NT2/D1 (cell line): ENCODE data around the gene ASB9.

ENCODE experiments used
- DNase-seq: peaks from one replicate; pipeline ENCODE4 v3.0.0-alpha.2; 2011; ENCODE audit warnings: low read depth, low spot score
- H3K27me3 ChIP-seq: 2 replicates; pipeline ENCODE4 v1.6.0; 2011; ENCODE audit warnings: mild to moderate bottlenecking; ENCODE audit not compliant: insufficient read length, insufficient read depth
- H3K36me3 ChIP-seq: 2 replicates; pipeline ENCODE4 v1.6.1; 2011; ENCODE audit warnings: mild to moderate bottlenecking, low read length, mixed read lengths; ENCODE audit not compliant: insufficient read depth, insufficient read length
- H3K4me1 ChIP-seq: 2 replicates; pipeline ENCODE4 v1.5.1; 2011; ENCODE audit not compliant: insufficient read depth, insufficient read length
- H3K4me3 ChIP-seq: 2 replicates; pipeline ENCODE4 v1.5.1; 2011; ENCODE audit warnings: low read depth; ENCODE audit not compliant: insufficient read length
- H3K9ac ChIP-seq: 2 replicates; pipeline ENCODE4 v1.6.0; 2011; ENCODE audit warnings: low read depth; ENCODE audit not compliant: insufficient read length
- H3K9me3 ChIP-seq: 2 replicates; pipeline ENCODE4 v1.5.1; 2011; ENCODE audit warnings: mild to moderate bottlenecking, low read length; ENCODE audit not compliant: insufficient read depth
- SUZ12 ChIP-seq: IDR thresholded peaks from 2 replicates; pipeline ENCODE4 v1.6.1; 2011; ENCODE audit not compliant: insufficient read length, insufficient read depth; ENCODE audit errors: extremely low read depth
- YY1 ChIP-seq: IDR thresholded peaks from 2 replicates; pipeline ENCODE4 v1.6.1; 2011; ENCODE audit not compliant: insufficient read length, insufficient read depth
- ZNF274 ChIP-seq: IDR thresholded peaks from 2 replicates; pipeline ENCODE4 v1.6.1; 2011; ENCODE audit warnings: mild to moderate bottlenecking, low read depth, low read length

ASB9 gene

DNA sequence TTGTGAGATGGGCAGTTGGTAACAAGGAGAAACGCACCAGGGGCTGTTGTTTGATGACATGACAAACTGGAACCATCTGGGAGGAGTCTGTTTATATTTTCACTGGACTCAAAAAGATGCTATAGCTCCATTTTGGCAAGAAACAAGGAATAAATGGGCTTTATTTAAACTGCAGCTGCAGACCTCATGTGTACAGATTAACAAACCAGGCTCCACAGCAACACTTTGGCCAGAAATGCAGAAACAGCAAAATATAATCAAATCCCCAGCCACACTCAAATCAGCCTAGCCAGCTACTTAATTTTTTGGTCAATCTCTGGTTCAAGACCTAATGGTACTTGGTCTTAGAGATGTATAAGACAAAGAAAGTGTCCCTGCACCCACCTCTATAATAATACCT lies 52.7 kb downstream of the ASB9 start:
- DNase-seq = no peak
- no peaks in the 10 kb centered on the region for H3K27me3 ChIP-seq
- H3K36me3 ChIP-seq = no peaks in the 10 kb centered on the region
- H3K9ac ChIP-seq = no peak overlapping the region
- no peaks in the 10 kb centered on the region for H3K4me1 ChIP-seq
- H3K9me3 ChIP-seq = no peaks in the 10 kb centered on the region
- TF ChIP-seq SUZ12 = no peak
- TF ChIP-seq YY1 = no peak
- no peak for TF ChIP-seq ZNF274
- H3K4me3 ChIP-seq = no peak overlapping the region

- Histone ChIP-seq H3K9me3 (no peaks in the 10 kb centered on the region), H3K4me1 (no peaks in the 10 kb centered on the region), H3K27me3 (no peaks in the 10 kb centered on the region), H3K4me3 (no peak overlapping the region), H3K36me3 (no peaks in the 10 kb centered on the region), H3K9ac (no peak overlapping the region)
- DNase-seq = no peak
- TF ChIP-seq ZNF274 (no peak), YY1 (no peak), SUZ12 (no peak)
Observed at GRCh38 chrX:15216280-15216679, 53.6 kb downstream of the ASB9 start.

GRCh38 chrX:15215366-15215765 lies 54.5 kb downstream of the ASB9 start:
- no peaks in the 10 kb centered on the region for H3K27me3 ChIP-seq
- no peak for DNase-seq
- TF ChIP-seq YY1 (no peak), ZNF274 (no peak), SUZ12 (no peak)
- no peaks in the 10 kb centered on the region for H3K9me3 ChIP-seq
- H3K4me1 ChIP-seq = no peaks in the 10 kb centered on the region
- no peak overlapping the region for H3K9ac ChIP-seq
- H3K4me3 ChIP-seq = no peak overlapping the region
- no peaks in the 10 kb centered on the region for H3K36me3 ChIP-seq

GRCh38 chrX:15214588-15214987 lies 55.3 kb downstream of the ASB9 start:
- H3K9me3 ChIP-seq = no peaks in the 10 kb centered on the region
- H3K9ac ChIP-seq = no peak overlapping the region
- no peaks in the 10 kb centered on the region for H3K36me3 ChIP-seq
- H3K27me3 ChIP-seq = no peaks in the 10 kb centered on the region
- H3K4me3 ChIP-seq = no peak overlapping the region
- H3K4me1 ChIP-seq = no peaks in the 10 kb centered on the region
- no peak for DNase-seq
- TF ChIP-seq SUZ12 = no peak
- TF ChIP-seq YY1 = no peak
- no peak for TF ChIP-seq ZNF274

- Histone ChIP-seq H3K9me3 (no peaks in the 10 kb centered on the region), H3K36me3 (no peaks in the 10 kb centered on the region), H3K9ac (no peak overlapping the region), H3K4me1 (no peaks in the 10 kb centered on the region), H3K27me3 (no peaks in the 10 kb centered on the region), H3K4me3 (no peak overlapping the region)
- no peak for DNase-seq
- no peak for TF ChIP-seq SUZ12
- no peak for TF ChIP-seq YY1
- no peak for TF ChIP-seq ZNF274
Observed at GRCh38 chrX:15209096-15209495, 60.8 kb downstream of the ASB9 start.

DNA sequence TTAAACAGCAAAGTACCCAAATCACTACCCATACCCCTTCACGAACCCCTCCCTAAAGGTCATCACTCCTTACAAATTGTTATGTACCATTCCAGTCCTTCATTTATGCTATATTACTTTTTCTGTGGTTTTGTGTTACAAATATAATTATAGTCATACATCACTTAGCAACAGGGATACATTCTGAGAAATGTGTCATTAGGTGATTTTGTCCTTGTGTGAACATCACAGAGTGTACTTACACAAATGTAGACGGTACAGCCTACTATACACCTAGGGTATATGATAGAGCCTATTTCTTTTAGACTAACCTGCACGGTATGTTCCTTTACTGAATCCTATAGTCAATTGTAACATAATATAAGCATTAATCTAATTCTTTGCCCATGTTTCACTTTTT lies 61.9 kb downstream of the ASB9 start:
- Histone ChIP-seq H3K9me3 (no peaks in the 10 kb centered on the region), H3K4me1 (no peaks in the 10 kb centered on the region), H3K9ac (no peak overlapping the region), H3K4me3 (no peak overlapping the region), H3K27me3 (no peaks in the 10 kb centered on the region), H3K36me3 (no peaks in the 10 kb centered on the region)
- TF ChIP-seq ZNF274 (no peak), YY1 (no peak), SUZ12 (no peak)
- no peak for DNase-seq

DNA sequence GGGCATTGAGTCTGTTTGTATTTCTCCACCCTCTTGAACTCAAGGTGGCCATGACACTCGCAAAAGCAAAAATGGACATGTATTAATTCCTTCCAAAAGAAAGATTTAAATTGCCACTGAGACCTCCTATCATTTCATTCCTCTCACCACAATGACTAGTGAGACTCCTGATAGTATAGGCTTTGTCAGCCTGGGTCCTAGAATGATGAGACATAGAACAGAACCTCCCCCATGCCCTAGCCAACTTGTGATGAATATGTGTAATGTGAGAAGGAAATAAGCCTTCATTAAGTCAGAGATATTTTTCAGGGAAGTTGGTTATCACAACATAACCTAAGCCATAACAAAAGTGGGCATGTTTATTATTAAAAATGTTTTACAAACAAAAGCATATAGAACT lies 62.5 kb downstream of the ASB9 start:
- DNase-seq = no peak

DNA sequence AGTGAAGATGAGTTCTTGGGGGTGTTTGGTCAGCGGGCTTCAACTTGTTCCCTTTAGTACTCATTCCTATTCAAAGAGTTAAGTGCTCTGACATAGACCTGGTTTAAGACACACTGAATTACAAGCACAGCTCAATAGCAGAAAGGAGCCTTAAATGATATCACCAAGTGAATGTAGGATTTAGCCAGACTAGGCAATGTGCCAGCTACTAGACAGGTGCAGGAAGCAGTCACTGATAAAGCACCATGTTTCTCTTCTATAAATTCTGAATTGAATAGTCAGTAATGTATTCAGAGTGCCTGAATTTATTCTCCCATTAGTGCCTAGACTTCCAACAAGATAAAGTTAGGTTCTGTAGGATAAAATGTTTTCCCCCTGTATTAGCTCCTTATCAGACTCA lies 63.6 kb downstream of the ASB9 start:
- Histone ChIP-seq H3K27me3 (no peaks in the 10 kb centered on the region), H3K4me3 (no peak overlapping the region), H3K36me3 (no peaks in the 10 kb centered on the region), H3K9me3 (no peaks in the 10 kb centered on the region), H3K4me1 (no peaks in the 10 kb centered on the region), H3K9ac (no peak overlapping the region)
- no peak for DNase-seq
- TF ChIP-seq ZNF274 (no peak), SUZ12 (no peak), YY1 (no peak)

More for the DNA sequence above, 62.5 kb downstream of the ASB9 start:
- Histone ChIP-seq H3K4me3 (no peak overlapping the region), H3K9ac (no peak overlapping the region), H3K36me3 (no peaks in the 10 kb centered on the region), H3K27me3 (no peaks in the 10 kb centered on the region), H3K9me3 (no peaks in the 10 kb centered on the region), H3K4me1 (no peaks in the 10 kb centered on the region)
- TF ChIP-seq SUZ12 (no peak), YY1 (no peak), ZNF274 (no peak)
